ENCODE results near the gene PRKN. TPM values are rescaled to one million over a fixed set of nuclear protein-coding genes. Genes with fewer than 3 reads are reported as not detected.
"Not testable (repeated sequence)": the region's sequence is repeated elsewhere in the genome, so short reads cannot be mapped to it uniquely, and the experiment has no call there.

Gene PRKN
- polyA plus RNA-seq, 3 donors: 8.3 to 11.0 (median 9.2) TPM

GRCh38 chr6:161359618-161359945 is 1368.0 kb downstream of the PRKN start:
- no peak for DNase-seq (ENCODE audit: low read depth in 3 of 3, low spot score in 2 of 3)

- DNase-seq (ENCODE audit: low read depth in 3 of 3, low spot score in 2 of 3): no peak
These were observed 1371.3 kb downstream of the PRKN start for GRCh38 chr6:161356167-161356854.

- DNase-seq (ENCODE audit: low read depth in 3 of 3, low spot score in 2 of 3): no peak
These were observed 1371.9 kb downstream of the PRKN start for GRCh38 chr6:161355696-161356095.

- no peak for DNase-seq (ENCODE audit: low read depth in 3 of 3, low spot score in 2 of 3)
These were observed 1372.6 kb downstream of the PRKN start for GRCh38 chr6:161354956-161355355.

- DNase-seq (ENCODE audit: low read depth in 3 of 3, low spot score in 2 of 3): no peak
These were observed 1373.2 kb downstream of the PRKN start for GRCh38 chr6:161354276-161354840.

GRCh38 chr6:161353208-161353613 is 1374.4 kb downstream of the PRKN start:
- DNase-seq (ENCODE audit: low read depth in 3 of 3, low spot score in 2 of 3): no peak

GRCh38 chr6:161351858-161352257 is 1375.7 kb downstream of the PRKN start:
- no peak for DNase-seq (ENCODE audit: low read depth in 3 of 3, low spot score in 2 of 3)

GRCh38 chr6:161349886-161350285 is 1377.7 kb downstream of the PRKN start:
- no peak for DNase-seq (ENCODE audit: low read depth in 3 of 3, low spot score in 2 of 3)

GRCh38 chr6:161348628-161348994 is 1379.0 kb downstream of the PRKN start:
- DNase-seq (ENCODE audit: low read depth in 3 of 3, low spot score in 2 of 3): no peak

- DNase-seq (ENCODE audit: low read depth in 3 of 3, low spot score in 2 of 3): no peak
These were observed 1379.5 kb downstream of the PRKN start for GRCh38 chr6:161347988-161348627.

GRCh38 chr6:161347125-161347524 is 1380.4 kb downstream of the PRKN start:
- DNase-seq (ENCODE audit: low read depth in 3 of 3, low spot score in 2 of 3): no peak

- DNase-seq (ENCODE audit: low read depth in 3 of 3, low spot score in 2 of 3): no peak
These were observed 1380.8 kb downstream of the PRKN start for GRCh38 chr6:161346717-161347116.

GRCh38 chr6:161344626-161345025 is 1382.9 kb downstream of the PRKN start:
- no peak for DNase-seq (ENCODE audit: low read depth in 3 of 3, low spot score in 2 of 3)

- no peak for DNase-seq (ENCODE audit: low read depth in 3 of 3, low spot score in 2 of 3)
These were observed 1385.5 kb downstream of the PRKN start for GRCh38 chr6:161342039-161342438.

GRCh38 chr6:161341638-161342037 is 1385.9 kb downstream of the PRKN start:
- DNase-seq (ENCODE audit: low read depth in 3 of 3, low spot score in 2 of 3): no peak

- no peak for DNase-seq (ENCODE audit: low read depth in 3 of 3, low spot score in 2 of 3)
These were observed 1389.6 kb downstream of the PRKN start for GRCh38 chr6:161338015-161338414.

- DNase-seq (ENCODE audit: low read depth in 3 of 3, low spot score in 2 of 3): no peak
These were observed 1391.1 kb downstream of the PRKN start for GRCh38 chr6:161336479-161336878.

GRCh38 chr6:161333410-161333809 is 1394.2 kb downstream of the PRKN start:
- DNase-seq (ENCODE audit: low read depth in 3 of 3, low spot score in 2 of 3): no peak

GRCh38 chr6:161331402-161332081 is 1396.0 kb downstream of the PRKN start:
- not testable (repeated sequence) for DNase-seq (ENCODE audit: low read depth in 3 of 3, low spot score in 2 of 3)

GRCh38 chr6:161327360-161327953 is 1400.1 kb downstream of the PRKN start:
- DNase-seq (ENCODE audit: low read depth in 3 of 3, low spot score in 2 of 3): no peak

- DNase-seq (ENCODE audit: low read depth in 3 of 3, low spot score in 2 of 3): no peak
These were observed 1408.3 kb downstream of the PRKN start for GRCh38 chr6:161319231-161319630.
